Measurements from ENCODE around the gene RNU5B-1. TPM values are rescaled to one million over a fixed set of nuclear protein-coding genes. Genes with fewer than 3 reads are reported as not detected.
"Not testable (repeated sequence)": the region's sequence is repeated elsewhere in the genome, so short reads cannot be mapped to it uniquely, and the experiment has no call there.

RNU5B-1 gene
- total and polyA plus RNA-seq, 2 of the 4 experiments (the other 2 are of a cell fraction), result not detected

GRCh38 chr15:65270811-65271545, 33.5 kb upstream of the RNU5B-1 start:
- H3K4me2 ChIP-seq (ENCODE audit: low read depth, low read length); H3K18ac ChIP-seq (ENCODE audit: low read depth, low read length); H4K20me1 ChIP-seq (ENCODE audit: insufficient read depth, low read length); H2AK9ac ChIP-seq (replicated peaks; ENCODE audit: low read depth, low read length, poor library complexity); dilution Hi-C loops (cut with HindIII; ENCODE audit: low sequenced_read_pairs, unreplicated experiment); H4K8ac ChIP-seq (ENCODE audit: low read depth in 2 of 2, low read length in 2 of 2); H2AK5ac ChIP-seq (ENCODE audit: low read depth, low read length); H3K4ac ChIP-seq (ENCODE audit: low read depth, low read length); H2AFZ ChIP-seq (replicated peaks; ENCODE audit: low read length, poor library complexity); H3K9me1 ChIP-seq (ENCODE audit: insufficient read depth, low read length); H4K5ac ChIP-seq (ENCODE audit: low read depth, low read length); BruUV-seq (replicated peaks); H2BK120ac ChIP-seq (ENCODE audit: low read depth, low read length); H3K79me1 ChIP-seq (ENCODE audit: low read depth in 1 of 2, low read length in 2 of 2); H3K56ac ChIP-seq (ENCODE audit: extremely low read depth, insufficient read depth, low read length); H3K9ac ChIP-seq (ENCODE audit: low read depth, low read length); H3K4me3 ChIP-seq (ENCODE audit: insufficient read depth, low read depth, low read length); H3K36me3 ChIP-seq (ENCODE audit: control insufficient read depth, insufficient read depth, low read length); H3K27ac ChIP-seq (ENCODE audit: insufficient read depth, low read length); H3K23ac ChIP-seq (ENCODE audit: low read depth, low read length); H2BK15ac ChIP-seq (ENCODE audit: low read depth, low read length); H3K27me3 ChIP-seq (ENCODE audit: control insufficient read depth, insufficient read depth, low read length); H4K91ac ChIP-seq (ENCODE audit: insufficient read depth, low read depth, low read length); H2BK5ac ChIP-seq (ENCODE audit: low read depth, low read length, poor library complexity, severe bottlenecking); H3K9me3 ChIP-seq (ENCODE audit: control insufficient read depth, insufficient read depth, low read length); POLR2A ChIA-PET (ENCODE audit: unreplicated experiment); H3K14ac ChIP-seq (replicated peaks; ENCODE audit: low read depth, low read length); H2BK20ac ChIP-seq (ENCODE audit: low read depth, low read length); H3K4me1 ChIP-seq (ENCODE audit: control insufficient read depth, insufficient read depth, low read length): not testable (repeated sequence)
- DNase-seq (peak; percentile 85), ATAC-seq (ENCODE audit: low read depth) (peak; percentile 99)
- in situ Hi-C loops (cut with MboI; ENCODE audit: low sequenced_read_pairs), result loop anchor here (10.0 kb wide), 1 partner anchor 236 kb away; no protein-coding TSS in a partner anchor
- intact Hi-C loops (cut with micrococcal nuclease), result loop anchor here (1.0 to 10.0 kb wide), 2 partner anchors 82 to 236 kb away; no protein-coding TSS in a partner anchor
- no CpG with 5 or more reads among the region's 15 CpGs for WGBS, 2 experiments (ENCODE audit: extremely low coverage in 2 of 2, insufficient read length in 1 of 2)
- TF ChIP-seq, protein P1, sequence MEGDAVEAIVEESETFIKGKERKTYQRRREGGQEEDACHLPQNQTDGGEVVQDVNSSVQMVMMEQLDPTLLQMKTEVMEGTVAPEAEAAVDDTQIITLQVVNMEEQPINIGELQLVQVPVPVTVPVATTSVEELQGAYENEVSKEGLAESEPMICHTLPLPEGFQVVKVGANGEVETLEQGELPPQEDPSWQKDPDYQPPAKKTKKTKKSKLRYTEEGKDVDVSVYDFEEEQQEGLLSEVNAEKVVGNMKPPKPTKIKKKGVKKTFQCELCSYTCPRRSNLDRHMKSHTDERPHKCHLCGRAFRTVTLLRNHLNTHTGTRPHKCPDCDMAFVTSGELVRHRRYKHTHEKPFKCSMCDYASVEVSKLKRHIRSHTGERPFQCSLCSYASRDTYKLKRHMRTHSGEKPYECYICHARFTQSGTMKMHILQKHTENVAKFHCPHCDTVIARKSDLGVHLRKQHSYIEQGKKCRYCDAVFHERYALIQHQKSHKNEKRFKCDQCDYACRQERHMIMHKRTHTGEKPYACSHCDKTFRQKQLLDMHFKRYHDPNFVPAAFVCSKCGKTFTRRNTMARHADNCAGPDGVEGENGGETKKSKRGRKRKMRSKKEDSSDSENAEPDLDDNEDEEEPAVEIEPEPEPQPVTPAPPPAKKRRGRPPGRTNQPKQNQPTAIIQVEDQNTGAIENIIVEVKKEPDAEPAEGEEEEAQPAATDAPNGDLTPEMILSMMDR (conservative IDR thresholded peaks at IDR 0.05; ENCODE audit: low read depth, low read length), result peak; percentile 87
- peak; percentile 91 for TF ChIP-seq SMC3 (IDR thresholded peaks at IDR 0.05; ENCODE audit: low read depth, low read length)
- peak; percentile 88 for TF ChIP-seq RAD21 (IDR thresholded peaks at IDR 0.05; ENCODE audit: low read length)
- CTCF ChIA-PET, result interaction anchor here (0.6 to 2.2 kb wide), 12 partner anchors 9 to 900 kb away, joined by 3 to 13 read pairs (median 4); partner anchors contain the start of genes CLPX and PARP16
